ENCODE data around the gene GPBP1L1.

The GPBP1L1 gene

DNA sequence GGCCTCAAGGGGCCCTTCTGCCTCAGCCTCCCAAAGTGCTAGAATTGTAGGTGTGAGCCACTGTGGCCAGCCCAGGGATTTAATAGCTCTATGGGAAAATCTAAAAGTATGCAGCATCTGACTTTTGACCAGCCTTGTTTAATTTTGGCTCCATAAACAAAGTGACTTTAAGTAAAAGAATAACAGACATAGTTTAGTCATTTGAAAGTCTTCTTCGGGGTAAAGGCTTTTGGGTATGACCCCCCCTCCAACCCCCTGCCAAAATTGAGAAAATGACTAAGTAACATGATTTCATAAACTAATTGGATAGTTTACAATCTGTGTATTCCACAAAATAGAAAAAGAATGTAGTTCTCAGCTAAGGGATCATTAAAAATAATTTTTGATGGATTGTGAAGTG, 17.0 kb downstream of the GPBP1L1 start:
- TF ChIP-seq, protein P1, sequence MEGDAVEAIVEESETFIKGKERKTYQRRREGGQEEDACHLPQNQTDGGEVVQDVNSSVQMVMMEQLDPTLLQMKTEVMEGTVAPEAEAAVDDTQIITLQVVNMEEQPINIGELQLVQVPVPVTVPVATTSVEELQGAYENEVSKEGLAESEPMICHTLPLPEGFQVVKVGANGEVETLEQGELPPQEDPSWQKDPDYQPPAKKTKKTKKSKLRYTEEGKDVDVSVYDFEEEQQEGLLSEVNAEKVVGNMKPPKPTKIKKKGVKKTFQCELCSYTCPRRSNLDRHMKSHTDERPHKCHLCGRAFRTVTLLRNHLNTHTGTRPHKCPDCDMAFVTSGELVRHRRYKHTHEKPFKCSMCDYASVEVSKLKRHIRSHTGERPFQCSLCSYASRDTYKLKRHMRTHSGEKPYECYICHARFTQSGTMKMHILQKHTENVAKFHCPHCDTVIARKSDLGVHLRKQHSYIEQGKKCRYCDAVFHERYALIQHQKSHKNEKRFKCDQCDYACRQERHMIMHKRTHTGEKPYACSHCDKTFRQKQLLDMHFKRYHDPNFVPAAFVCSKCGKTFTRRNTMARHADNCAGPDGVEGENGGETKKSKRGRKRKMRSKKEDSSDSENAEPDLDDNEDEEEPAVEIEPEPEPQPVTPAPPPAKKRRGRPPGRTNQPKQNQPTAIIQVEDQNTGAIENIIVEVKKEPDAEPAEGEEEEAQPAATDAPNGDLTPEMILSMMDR (conservative IDR thresholded peaks at IDR 0.05; ENCODE audit: low read length) = no peak
- TF ChIP-seq EZH2phosphoT487 (IDR thresholded peaks at IDR 0.05; ENCODE audit: borderline replicate concordance) = no peak

GRCh38 chr1:45668526-45668925, 17.8 kb downstream of the GPBP1L1 start:
- no peak overlapping the region for H3K9ac ChIP-seq (ENCODE audit: low read depth, low read length, poor library complexity, severe bottlenecking)

More for the DNA sequence above, 17.0 kb downstream of the GPBP1L1 start:
- no peak overlapping the region for H3K4me3 ChIP-seq (ENCODE audit: low read length, poor library complexity, severe bottlenecking)
- H3K4me2 ChIP-seq (ENCODE audit: low read depth, low read length, poor library complexity, severe bottlenecking) = no peak overlapping the region
- H3K4me1 ChIP-seq (ENCODE audit: insufficient read depth, low read length, poor library complexity, severe bottlenecking) = no peaks in the 10 kb centered on the region
- H3K27me3 ChIP-seq (ENCODE audit: insufficient read depth, low read length, poor library complexity, severe bottlenecking) = no peaks in the 10 kb centered on the region
- H3K9ac ChIP-seq (ENCODE audit: low read depth, low read length, poor library complexity, severe bottlenecking) = no peak overlapping the region
- H3F3A ChIP-seq (ENCODE audit: low read depth) = no peaks in the 10 kb centered on the region
- H4K20me1 ChIP-seq (ENCODE audit: insufficient read depth, low read length, poor library complexity, severe bottlenecking) = peaks cover 96% of the 10 kb centered on the region
- no peaks in the 10 kb centered on the region for H3K9me3 ChIP-seq (ENCODE audit: insufficient read depth, low read depth, low read length)
- H2AFZ ChIP-seq (ENCODE audit: low read length) = no peak overlapping the region
- peaks cover 100% of the 10 kb centered on the region for H3K79me2 ChIP-seq (ENCODE audit: insufficient read depth, low read length)
- peaks cover 14% of the 10 kb centered on the region; the same call in 1 of the 2 replicates for H3K36me3 ChIP-seq (ENCODE audit: insufficient read depth, low read length)
- H3K9me2 ChIP-seq (replicated peaks; ENCODE audit: low read depth, low read length) = no peaks in the 10 kb centered on the region

DNA sequence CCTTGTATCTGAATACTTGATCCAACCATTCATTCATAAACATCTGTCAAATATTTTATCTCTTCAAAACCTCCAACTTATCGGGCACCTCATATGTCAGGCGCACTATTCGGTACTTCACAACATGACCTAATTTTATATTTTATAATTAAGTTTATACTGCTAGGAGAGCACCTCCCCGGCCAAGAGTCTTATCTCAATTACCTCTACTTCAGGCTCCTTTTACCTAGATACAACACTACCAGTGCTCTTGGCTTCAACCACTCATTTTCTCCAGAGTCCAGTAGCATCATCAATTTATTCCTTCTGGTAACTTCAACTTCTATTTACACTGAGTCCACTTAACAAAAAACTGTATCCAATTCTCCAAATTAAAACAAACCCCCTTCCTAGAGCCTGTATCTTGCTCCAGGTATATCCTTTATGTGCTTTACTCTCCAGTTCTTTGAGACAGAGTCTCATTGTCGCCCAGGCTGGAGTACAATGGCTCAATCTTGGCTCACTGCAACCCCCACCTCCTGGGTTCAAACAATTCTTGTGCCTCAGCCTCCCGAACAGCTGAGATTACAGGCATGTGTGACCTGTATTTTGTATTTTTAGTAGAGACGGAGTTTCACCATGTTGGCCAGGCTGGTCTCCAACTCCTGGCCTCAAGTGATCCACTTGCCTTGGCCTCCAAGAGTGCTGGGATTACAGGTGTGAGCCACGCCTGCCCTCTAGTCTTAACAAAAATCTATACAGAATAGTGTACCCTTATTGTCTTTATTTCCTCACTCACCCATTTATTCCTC, 18.8 kb downstream of the GPBP1L1 start:
- Histone ChIP-seq H4K20me1 (ENCODE audit: insufficient read depth, low read length, poor library complexity, severe bottlenecking) (peaks cover 92% of the 10 kb centered on the region), H3K4me1 (ENCODE audit: insufficient read depth, low read length, poor library complexity, severe bottlenecking) (no peaks in the 10 kb centered on the region), H3K9ac (ENCODE audit: low read depth, low read length, poor library complexity, severe bottlenecking) (no peak overlapping the region), H3K4me3 (ENCODE audit: low read length, poor library complexity, severe bottlenecking) (no peak overlapping the region), H3F3A (ENCODE audit: low read depth) (no peaks in the 10 kb centered on the region), H3K9me3 (ENCODE audit: insufficient read depth, low read depth, low read length) (no peaks in the 10 kb centered on the region), H3K36me3 (ENCODE audit: insufficient read depth, low read length) (peaks cover 10% of the 10 kb centered on the region; the same call in 1 of the 2 replicates), H3K79me2 (ENCODE audit: insufficient read depth, low read length) (peaks cover 100% of the 10 kb centered on the region), H3K27me3 (ENCODE audit: insufficient read depth, low read length, poor library complexity, severe bottlenecking) (no peaks in the 10 kb centered on the region), H3K4me2 (ENCODE audit: low read depth, low read length, poor library complexity, severe bottlenecking) (no peak overlapping the region), H3K9me2 (replicated peaks; ENCODE audit: low read depth, low read length) (no peaks in the 10 kb centered on the region), H2AFZ (ENCODE audit: low read length) (no peak overlapping the region)
- no peak for TF ChIP-seq EZH2phosphoT487 (IDR thresholded peaks at IDR 0.05; ENCODE audit: borderline replicate concordance)
- TF ChIP-seq, protein P1 (conservative IDR thresholded peaks at IDR 0.05; ENCODE audit: low read length) = no peak

More at GRCh38 chr1:45668526-45668925, 17.8 kb downstream of the GPBP1L1 start:
- no peaks in the 10 kb centered on the region for H3K4me1 ChIP-seq (ENCODE audit: insufficient read depth, low read length, poor library complexity, severe bottlenecking)
- peaks cover 91% of the 10 kb centered on the region for H4K20me1 ChIP-seq (ENCODE audit: insufficient read depth, low read length, poor library complexity, severe bottlenecking)
- no peaks in the 10 kb centered on the region for H3K27me3 ChIP-seq (ENCODE audit: insufficient read depth, low read length, poor library complexity, severe bottlenecking)
- TF ChIP-seq, protein P1 (conservative IDR thresholded peaks at IDR 0.05; ENCODE audit: low read length) = no peak
- no peak for TF ChIP-seq EZH2phosphoT487 (IDR thresholded peaks at IDR 0.05; ENCODE audit: borderline replicate concordance)
- H3K9me3 ChIP-seq (ENCODE audit: insufficient read depth, low read depth, low read length) = no peaks in the 10 kb centered on the region
- no peaks in the 10 kb centered on the region for H3K9me2 ChIP-seq (replicated peaks; ENCODE audit: low read depth, low read length)
- H3F3A ChIP-seq (ENCODE audit: low read depth) = no peaks in the 10 kb centered on the region
- peaks cover 100% of the 10 kb centered on the region for H3K79me2 ChIP-seq (ENCODE audit: insufficient read depth, low read length)
- H2AFZ ChIP-seq (ENCODE audit: low read length) = no peak overlapping the region
- H3K36me3 ChIP-seq (ENCODE audit: insufficient read depth, low read length) = peaks cover 10% of the 10 kb centered on the region; the same call in 1 of the 2 replicates
- no peak overlapping the region for H3K4me3 ChIP-seq (ENCODE audit: low read length, poor library complexity, severe bottlenecking)
- no peak overlapping the region for H3K4me2 ChIP-seq (ENCODE audit: low read depth, low read length, poor library complexity, severe bottlenecking)
